ENCODE results near the gene C1orf174.

The C1orf174 gene

GRCh38 chr1:3894626-3895278 is 5.3 kb downstream of the C1orf174 start:
- DNase-seq (ENCODE audit: low read depth): no peak

- no peak for DNase-seq (ENCODE audit: low read depth)
These were observed 6.9 kb downstream of the C1orf174 start for GRCh38 chr1:3893190-3893589.

GRCh38 chr1:3892748-3893147 is 7.3 kb downstream of the C1orf174 start:
- no peak for DNase-seq (ENCODE audit: low read depth)

- no peak for DNase-seq (ENCODE audit: low read depth)
These were observed 8.7 kb downstream of the C1orf174 start for GRCh38 chr1:3891329-3891865.

DNA sequence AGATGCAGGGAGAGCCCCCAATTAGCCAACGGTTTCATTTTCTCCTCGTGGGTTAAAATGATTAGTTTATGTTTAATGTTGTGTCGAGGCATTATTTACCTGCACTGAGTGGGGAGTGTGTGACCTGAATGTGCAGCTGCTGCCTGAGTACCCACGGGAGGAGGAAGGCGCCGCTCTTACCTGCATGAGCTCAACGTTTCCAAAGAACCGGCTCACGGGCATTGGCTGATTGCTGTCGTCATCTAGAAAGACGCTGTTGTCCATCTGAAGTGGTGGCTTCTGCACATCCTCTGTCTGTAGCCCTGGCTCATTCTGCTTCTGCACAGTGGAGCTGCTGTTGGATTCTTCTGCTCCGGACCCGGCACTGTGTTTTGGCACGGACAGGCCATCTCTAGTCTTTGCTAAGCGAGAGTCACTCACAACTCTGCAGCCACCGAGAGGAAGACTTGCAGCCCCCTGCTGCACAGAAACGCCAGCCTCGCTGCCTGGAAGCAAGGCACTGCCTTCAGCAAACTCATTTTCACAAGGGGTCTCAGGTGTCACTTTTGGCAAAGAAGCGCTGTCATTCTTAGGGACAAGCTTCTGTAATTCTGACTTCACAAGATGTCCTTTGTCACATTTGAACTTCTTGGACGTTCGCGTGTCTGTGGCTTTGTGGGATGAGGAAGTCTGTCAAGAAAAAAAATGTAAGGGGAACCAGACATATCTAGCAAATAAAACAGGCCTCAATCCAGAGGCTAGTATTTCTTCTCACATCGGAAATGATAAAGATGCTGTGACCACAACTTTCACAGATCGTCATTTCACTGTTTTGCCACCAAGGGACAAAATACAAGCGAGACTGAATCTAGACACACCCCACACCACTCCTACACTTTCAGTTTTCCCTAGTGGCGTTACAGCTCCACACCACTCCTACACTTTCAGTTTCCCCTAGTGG is 9.4 kb downstream of the C1orf174 start:
- DNase-seq (ENCODE audit: low read depth): no peak

DNA sequence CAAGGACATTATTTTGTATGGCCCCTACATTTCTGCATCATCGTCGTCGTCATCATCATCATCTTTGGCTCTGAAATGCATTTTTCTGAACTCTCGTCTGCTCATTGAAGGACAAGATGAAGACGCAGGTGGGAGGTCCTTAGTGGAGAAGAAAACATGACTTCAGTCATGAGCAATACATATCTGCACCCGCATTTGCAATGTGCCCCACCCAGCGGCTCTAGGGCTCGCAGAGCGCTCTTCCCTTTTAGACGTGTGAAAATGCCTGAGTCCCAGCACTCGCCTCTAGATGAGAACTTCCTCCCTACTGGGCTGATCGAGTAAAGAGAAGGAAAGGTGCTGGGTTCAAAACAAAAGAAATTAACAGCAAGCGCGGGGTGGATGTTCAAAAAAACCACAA is 10.1 kb downstream of the C1orf174 start:
- no peak for DNase-seq (ENCODE audit: low read depth)

GRCh38 chr1:3888301-3888700 is 11.8 kb downstream of the C1orf174 start:
- no peak for DNase-seq (ENCODE audit: low read depth)

- no peak for DNase-seq (ENCODE audit: low read depth)
These were observed 13.4 kb downstream of the C1orf174 start for GRCh38 chr1:3886691-3887090.

DNA sequence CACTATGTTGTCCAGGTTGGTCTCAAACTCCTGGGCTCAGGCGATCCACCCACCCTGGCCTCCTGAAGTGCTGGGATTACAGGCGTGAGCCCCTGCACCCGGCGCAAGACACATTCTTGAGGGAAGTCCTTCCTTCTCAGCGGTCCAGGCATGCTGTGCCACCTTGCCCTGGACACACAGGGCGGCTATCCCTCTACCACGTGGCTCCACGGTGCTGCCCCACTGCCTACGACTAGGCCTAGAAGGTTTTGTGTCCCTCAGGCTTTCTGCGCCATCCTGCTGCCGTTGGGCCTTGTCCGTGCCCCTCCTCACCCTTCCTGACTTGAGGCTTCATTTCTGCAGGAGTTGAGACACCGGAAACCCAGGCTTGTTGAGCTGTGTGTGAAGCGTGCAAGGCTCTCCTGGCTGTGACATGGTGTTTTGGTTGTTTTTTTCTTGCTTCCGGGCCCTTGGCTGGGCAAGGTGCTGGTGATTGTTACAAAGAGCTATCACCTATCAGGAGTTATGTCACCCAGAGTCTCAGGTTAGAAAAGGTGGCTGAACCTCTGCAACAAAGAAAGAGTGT is 13.9 kb downstream of the C1orf174 start:
- DNase-seq (ENCODE audit: low read depth): no peak

GRCh38 chr1:3885611-3886010 is 14.5 kb downstream of the C1orf174 start:
- DNase-seq (ENCODE audit: low read depth): no peak

GRCh38 chr1:3884966-3885365 is 15.1 kb downstream of the C1orf174 start:
- no peak for DNase-seq (ENCODE audit: low read depth)

DNA sequence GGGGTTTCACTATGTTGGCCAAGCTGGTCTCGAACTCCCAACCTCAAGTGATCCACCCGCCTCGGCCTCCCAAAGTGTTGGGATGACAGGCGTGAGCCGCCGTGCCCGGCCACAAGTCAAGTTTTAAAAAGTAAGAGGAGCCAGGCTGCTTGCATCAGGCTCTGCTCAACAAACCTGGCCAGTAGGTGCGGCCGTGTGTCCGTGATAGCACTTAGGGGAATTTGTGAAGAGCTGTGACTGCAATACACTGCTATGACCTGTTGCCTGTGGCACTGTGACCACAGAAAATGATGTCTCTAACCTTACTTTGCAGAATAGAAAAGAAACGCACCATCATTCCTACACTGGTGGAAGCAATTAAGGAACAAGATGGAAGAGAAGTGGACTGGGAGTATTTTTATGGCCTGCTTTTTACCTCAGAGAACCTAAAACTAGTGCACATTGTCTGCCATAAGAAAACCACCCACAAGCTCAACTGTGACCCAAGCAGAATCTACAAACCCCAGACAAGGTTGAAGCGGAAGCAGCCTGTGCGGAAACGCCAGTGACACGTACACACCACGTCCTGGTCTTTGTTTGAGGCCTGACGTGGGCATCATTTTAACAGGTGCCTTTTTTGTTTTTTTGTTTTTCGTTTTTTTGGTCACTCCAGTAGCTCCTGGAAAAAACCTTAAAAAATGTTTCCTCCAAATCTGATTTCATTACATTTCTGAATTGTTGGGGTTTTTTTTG is 16.7 kb downstream of the C1orf174 start:
- DNase-seq (ENCODE audit: low read depth): no peak

DNA sequence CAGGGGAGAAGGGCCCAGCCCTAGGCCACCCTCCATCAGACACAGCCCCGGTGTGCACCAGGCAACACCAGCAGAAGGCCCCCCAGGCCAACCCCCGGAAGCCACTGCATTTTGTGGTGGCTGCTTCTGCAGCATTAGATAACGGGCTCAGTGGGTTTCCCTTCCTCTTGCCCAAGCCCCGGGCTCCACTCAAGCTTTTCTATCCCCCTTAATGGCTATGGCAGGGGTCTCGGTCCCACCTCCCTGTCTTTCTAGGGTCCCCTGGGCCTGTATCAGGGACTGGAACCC is 18.9 kb downstream of the C1orf174 start:
- DNase-seq (ENCODE audit: low read depth): no peak

DNA sequence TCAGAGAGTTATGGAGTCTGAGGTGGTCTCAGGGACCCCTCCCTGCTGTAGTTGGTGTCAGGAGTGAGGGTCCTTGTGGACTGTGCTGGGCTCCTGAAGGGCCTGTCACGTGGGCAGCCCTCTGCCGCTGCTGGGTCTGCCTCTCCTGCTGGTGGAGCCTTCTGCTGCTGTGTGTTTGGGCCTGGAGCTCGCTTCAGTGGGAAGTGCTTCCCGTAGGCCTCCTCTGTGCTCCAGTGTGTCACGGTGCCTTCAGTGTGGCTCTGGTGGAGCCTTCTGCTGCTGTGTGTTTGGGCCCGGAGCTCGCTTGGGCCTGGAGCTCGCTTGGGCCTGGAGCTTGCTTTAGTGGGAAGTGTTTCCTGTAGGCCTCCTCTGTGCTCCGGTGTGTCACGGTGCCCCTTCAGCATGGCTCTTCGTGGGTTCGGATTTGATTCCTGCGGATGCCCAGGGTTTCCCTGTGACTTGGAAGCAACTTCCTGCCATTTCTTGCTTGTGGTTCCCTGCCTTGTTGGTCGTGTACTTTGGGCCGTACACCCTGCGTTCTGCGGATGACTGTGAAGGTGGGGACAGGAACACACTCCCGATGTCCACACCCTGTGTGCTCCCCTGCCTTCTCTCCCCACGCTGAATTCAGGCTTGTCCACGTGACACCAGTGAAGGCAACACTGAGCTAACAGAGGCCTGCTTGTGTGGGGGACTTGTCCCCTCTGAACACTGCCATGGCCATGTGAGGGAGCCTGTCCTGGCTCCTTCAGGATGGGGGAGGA is 19.5 kb downstream of the C1orf174 start:
- DNase-seq (ENCODE audit: low read depth): no peak

DNA sequence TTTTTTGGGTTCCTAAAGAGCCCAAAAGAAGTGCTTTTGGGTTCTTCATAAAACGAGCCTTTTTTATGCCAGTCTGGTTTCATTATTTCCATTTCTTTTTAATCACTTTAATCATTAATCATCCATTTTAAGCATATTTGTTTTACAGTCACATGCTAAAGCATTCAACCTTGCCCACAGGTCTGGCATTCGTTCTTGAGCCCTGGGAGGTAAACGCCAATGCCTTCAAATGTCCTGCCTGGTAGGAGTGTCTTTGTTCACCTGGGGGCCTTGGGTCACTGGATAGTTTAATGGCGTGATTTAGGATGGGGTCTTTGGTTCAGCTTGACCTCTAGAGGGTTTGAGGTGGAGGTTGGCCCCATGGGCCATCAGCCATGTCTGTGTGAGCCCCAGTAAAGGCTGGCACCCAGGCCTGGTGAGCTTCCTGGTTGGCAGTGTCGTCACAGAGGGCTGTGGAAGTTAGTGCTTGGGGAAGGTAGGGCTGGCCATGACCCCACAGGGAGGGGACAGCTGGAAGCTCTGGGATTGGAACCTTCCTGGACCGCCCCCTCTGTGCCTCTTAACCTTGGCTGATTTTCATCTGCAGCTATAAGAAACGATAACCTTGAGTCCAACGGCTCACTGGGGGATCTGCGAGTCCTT is 20.2 kb downstream of the C1orf174 start:
- no peak for DNase-seq (ENCODE audit: low read depth)

DNA sequence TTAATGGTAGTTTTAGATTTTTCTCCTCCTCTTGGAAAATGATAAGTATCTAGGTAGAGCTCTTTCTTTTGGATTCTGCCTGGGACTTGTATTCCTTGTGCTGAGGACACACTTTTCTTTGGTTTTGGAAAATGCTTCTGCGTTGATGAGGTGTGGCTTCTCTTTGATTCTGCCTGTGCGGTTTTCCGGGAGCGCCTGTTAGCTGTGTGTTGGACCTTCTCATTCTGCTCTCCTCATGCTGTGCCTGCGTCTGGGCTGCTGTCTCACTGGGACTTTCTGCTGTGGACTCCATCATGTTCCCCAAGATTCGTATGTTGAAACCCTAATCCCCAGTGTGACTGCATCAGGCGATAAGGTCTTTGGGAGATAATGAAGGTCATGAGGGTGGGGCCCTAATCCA is 21.0 kb downstream of the C1orf174 start:
- DNase-seq (ENCODE audit: low read depth): no peak

DNA sequence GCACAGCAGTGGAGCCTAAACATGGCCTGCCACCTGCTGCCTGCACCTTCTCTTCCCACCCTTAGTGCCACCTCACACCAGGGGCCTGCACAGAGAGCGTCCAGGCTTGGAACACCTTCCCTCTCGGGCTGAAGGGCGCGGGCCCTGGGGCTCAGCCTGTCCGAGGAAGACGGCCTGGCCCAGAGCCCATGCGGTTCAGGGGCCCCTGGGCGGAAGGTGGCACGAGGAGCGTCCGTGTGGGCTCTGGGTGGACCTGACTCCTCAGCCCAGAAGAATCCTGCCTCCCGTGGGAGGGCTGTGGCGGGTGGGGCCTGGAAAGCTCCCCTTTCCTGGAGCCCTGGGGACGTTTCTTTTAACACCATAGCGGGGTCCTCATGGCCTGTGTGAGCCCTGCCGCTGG is 23.4 kb downstream of the C1orf174 start:
- DNase-seq (ENCODE audit: low read depth): no peak

DNA sequence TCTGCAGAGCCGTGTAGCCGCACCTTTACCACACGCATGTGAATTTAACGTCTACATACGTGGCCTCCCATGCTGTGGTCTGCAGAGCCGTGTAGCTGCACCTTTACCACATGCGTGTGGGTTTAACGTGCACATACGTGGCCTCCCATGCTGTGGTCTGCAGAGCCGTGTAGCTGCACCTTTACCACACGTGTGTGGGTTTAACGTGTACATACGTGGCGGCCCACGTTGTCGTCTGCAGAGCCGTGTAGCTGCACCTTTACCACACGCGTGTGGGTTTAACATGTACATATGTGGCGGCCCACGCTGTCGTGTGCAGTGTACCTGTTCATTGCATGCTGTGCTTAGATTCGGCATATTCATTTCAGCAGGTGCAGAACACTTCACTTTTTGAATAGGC is 25.3 kb downstream of the C1orf174 start:
- no peak for DNase-seq (ENCODE audit: low read depth)

DNA sequence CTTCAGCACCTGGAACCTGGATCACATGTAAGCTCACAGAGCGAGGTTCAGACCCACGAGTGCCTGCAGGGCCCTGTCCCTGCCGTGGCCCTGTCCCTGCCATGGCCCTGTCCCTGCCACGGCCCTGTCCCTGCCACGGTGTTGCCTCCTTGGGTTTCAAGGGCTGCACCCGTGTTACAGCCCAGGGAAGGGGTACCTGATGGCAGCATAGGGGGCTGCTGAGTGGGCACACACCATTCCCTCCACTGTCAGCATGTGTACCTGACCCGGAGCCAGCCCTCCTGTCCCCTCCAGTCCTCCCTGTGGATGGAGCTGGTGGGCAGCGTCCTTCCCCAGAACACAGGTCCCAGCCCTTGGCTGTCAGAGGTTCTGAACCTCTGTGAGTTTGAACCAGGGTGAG is 27.5 kb downstream of the C1orf174 start:
- no peak for DNase-seq (ENCODE audit: low read depth)

DNA sequence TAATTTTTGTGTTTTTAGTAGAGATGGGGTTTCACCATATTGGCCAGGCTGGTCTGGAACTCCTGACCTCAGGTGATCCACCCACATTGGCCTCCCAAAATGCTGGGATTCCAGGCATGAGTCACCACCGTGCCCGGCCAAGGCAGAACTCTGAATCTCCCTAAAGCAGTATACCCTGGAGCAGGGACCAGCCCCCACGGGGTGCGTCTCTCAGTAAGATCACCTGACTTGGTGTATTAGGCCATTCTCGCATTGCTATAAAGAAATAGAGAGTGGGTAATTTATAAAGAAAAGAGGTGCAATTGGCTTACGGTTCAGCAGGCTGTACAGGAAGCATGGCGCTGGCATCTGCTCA is 28.6 kb downstream of the C1orf174 start:
- DNase-seq (ENCODE audit: low read depth): no peak

- no peak for DNase-seq (ENCODE audit: low read depth)
These were observed 30.2 kb downstream of the C1orf174 start for GRCh38 chr1:3869751-3870301.
